ENCODE measurements around the gene ARID5B.

Gene ARID5B

DNA sequence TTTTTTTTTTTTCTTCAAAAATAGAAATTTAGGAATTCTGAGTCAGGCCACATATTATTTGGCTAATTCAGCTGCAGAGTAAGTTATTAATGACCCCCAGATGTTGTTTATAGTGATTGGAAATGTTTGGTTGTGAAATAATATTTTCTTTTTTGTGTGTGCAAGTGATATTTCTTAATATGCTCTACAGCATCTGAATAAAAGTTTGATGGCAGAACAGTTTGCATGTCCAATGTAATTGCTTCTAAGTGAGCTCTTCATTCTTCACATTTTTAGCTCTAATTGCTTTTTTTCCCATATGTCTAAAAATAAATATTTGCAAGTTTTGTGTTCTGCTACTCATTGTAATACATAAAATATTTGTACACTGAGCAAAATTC, 116.0 kb downstream of the ARID5B start:
- TF ChIP-seq, protein P1, sequence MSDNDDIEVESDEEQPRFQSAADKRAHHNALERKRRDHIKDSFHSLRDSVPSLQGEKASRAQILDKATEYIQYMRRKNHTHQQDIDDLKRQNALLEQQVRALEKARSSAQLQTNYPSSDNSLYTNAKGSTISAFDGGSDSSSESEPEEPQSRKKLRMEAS (IDR thresholded peaks at IDR 0.05; ENCODE audit: low read depth, low read length): no peak
- TF ChIP-seq, protein P2, sequence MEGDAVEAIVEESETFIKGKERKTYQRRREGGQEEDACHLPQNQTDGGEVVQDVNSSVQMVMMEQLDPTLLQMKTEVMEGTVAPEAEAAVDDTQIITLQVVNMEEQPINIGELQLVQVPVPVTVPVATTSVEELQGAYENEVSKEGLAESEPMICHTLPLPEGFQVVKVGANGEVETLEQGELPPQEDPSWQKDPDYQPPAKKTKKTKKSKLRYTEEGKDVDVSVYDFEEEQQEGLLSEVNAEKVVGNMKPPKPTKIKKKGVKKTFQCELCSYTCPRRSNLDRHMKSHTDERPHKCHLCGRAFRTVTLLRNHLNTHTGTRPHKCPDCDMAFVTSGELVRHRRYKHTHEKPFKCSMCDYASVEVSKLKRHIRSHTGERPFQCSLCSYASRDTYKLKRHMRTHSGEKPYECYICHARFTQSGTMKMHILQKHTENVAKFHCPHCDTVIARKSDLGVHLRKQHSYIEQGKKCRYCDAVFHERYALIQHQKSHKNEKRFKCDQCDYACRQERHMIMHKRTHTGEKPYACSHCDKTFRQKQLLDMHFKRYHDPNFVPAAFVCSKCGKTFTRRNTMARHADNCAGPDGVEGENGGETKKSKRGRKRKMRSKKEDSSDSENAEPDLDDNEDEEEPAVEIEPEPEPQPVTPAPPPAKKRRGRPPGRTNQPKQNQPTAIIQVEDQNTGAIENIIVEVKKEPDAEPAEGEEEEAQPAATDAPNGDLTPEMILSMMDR (IDR thresholded peaks at IDR 0.05; ENCODE audit: low read depth, low read length): no peak
- no peak for TF ChIP-seq POLR2A (IDR thresholded peaks at IDR 0.05; ENCODE audit: extremely low read depth, insufficient read length)
- no peak for DNase-seq (ENCODE audit: low read depth)
- no peak overlapping the region for H3K4me3 ChIP-seq (ENCODE audit: low read depth, low read length)

DNA sequence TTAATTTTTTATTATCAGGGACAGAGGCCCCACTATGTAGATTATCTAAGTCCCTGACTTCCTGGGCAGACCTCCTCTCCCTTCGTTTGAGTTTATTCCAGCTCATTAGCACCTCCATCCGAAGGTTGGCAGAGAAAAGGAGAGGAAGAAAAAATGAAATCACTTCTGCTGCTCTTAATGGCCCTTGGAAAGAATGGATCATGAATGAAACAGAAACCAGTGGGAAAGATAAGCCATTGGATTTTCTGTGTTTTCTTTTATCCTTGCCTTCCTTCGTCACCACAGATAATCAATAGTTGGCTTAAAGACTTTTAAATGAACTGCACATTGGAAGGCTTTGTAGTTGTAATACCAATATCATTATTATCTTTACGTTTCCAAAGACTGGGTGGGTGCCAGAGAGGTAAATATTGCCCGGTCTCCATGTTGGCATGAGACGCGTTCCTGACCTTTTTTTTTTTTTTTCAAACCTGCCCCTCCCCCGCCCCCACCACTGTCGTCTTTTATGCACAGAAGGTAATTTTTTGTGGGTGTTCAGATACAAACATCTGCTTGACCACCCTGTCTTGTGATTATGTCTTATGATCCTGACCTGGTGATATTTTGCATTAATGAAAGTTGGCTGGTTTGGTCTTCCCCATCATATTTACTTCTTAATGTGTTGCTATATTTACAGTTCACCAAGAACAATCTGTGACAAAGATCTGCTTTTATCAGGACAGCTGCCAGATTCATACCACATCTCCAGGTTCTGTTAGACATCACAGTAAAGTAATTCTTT, 116.8 kb downstream of the ARID5B start:
- TF ChIP-seq, protein P2 (IDR thresholded peaks at IDR 0.05; ENCODE audit: low read depth, low read length): no peak
- TF ChIP-seq, protein P1 (IDR thresholded peaks at IDR 0.05; ENCODE audit: low read depth, low read length): no peak
- TF ChIP-seq POLR2A (IDR thresholded peaks at IDR 0.05; ENCODE audit: extremely low read depth, insufficient read length) (no peak), MYC (IDR thresholded peaks at IDR 0.05; ENCODE audit: low read depth, low read length) (no peak)
- DNase-seq (ENCODE audit: low read depth): no peak
- no peak overlapping the region for H3K4me3 ChIP-seq (ENCODE audit: low read depth, low read length)

DNA sequence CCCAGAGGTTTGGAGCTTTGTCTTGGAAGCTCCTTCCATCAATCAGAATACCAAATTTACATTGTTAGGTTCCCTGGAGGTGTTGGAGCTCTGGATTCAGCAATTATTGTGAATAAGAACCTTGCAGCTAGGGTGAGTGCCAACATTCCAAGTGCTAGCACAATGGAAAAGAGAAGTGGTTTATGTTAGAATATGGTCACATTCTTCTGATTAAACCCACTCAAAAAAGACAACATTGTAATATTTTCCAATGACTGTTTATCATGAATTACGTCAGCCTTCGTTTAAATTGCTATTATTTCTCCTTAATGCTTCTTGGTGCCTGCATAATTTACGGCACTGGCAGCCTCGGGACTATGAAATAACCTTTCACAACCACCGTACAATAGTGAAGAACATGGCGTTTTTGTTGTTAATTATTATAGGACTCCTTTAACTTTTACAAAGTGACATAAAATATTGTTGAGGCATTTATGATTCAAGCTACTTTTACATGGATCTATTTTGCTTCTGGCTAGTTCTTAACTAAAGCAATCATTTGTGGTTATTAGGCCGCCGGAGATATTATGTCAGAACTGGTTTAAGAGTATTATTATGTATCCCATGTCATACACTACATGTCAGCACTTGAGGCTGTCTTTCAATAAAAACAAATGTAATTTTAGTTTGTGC, 117.7 kb downstream of the ARID5B start:
- TF ChIP-seq, protein P1 (IDR thresholded peaks at IDR 0.05; ENCODE audit: low read depth, low read length): no peak
- TF ChIP-seq MYC (IDR thresholded peaks at IDR 0.05; ENCODE audit: low read depth, low read length): no peak
- TF ChIP-seq, protein P2 (IDR thresholded peaks at IDR 0.05; ENCODE audit: low read depth, low read length): no peak
- no peak for TF ChIP-seq POLR2A (IDR thresholded peaks at IDR 0.05; ENCODE audit: extremely low read depth, insufficient read length)
- no peak for DNase-seq (ENCODE audit: low read depth)
- H3K4me3 ChIP-seq (ENCODE audit: low read depth, low read length): no peak overlapping the region

DNA sequence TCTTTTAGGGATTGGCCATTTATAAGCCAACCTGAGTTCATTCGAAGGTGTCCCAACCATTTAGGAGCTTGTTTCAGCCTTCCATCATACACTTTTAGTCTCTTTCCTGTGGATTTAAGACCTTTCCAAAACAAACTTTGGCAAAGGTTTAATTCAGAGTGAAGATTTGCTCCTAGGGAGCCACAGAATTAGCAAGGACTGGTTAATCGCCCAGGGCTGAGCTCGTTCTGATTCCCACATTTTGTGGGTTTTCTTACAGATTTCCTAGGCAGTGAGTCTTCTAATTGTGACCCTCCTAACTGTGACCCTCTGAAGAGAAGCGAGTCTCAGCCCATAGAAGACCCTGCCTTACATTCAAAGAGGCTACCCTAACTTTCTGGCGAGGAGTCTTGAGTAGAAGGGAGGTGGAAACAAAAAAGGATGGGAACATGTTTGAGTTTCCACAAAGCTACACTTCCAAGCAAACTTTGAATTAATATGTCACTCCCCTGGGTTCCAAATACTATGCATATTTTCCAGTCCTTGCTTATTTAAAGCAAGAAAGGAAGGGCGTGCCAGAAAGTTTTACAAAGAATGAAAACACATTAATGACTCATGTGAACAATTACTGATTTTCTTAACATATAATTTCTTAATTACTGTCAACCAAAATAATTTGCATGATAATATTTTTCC, 118.3 kb downstream of the ARID5B start:
- TF ChIP-seq POLR2A (IDR thresholded peaks at IDR 0.05; ENCODE audit: extremely low read depth, insufficient read length) (no peak), MYC (IDR thresholded peaks at IDR 0.05; ENCODE audit: low read depth, low read length) (no peak)
- TF ChIP-seq, protein P1 (IDR thresholded peaks at IDR 0.05; ENCODE audit: low read depth, low read length): no peak
- TF ChIP-seq, protein P2 (IDR thresholded peaks at IDR 0.05; ENCODE audit: low read depth, low read length): no peak
- no peak for DNase-seq (ENCODE audit: low read depth)
- H3K4me3 ChIP-seq (ENCODE audit: low read depth, low read length): no peak overlapping the region

DNA sequence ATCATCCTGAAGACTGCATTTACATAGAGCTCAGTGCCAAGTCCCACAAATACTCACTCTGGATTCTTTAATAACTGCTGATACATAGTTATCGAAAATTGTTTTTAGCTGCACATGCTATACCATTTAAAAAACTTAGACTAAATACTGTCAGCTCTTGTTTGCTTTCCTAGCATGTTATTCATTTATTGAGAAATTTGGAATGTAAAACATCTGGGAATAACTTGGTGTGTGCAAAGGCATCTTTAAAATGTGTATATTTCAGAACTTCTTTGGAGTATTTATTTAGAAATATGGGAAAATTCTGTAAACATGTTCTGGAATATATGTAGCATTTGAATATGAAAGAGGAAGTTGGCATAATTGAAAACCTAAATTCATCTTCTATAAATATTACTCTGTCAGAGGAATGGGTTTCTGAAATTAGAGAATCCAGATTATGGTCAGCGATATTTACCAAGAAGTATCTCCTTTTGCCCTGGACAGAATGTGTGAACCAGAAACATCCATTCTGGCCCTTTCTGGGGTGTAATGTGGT, 119.7 kb downstream of the ARID5B start:
- H3K4me3 ChIP-seq (ENCODE audit: low read depth, low read length): no peak overlapping the region
- TF ChIP-seq, protein P1 (IDR thresholded peaks at IDR 0.05; ENCODE audit: low read depth, low read length): no peak
- TF ChIP-seq POLR2A (IDR thresholded peaks at IDR 0.05; ENCODE audit: extremely low read depth, insufficient read length): no peak
- TF ChIP-seq, protein P2 (IDR thresholded peaks at IDR 0.05; ENCODE audit: low read depth, low read length): no peak
- TF ChIP-seq MYC (IDR thresholded peaks at IDR 0.05; ENCODE audit: low read depth, low read length): no peak
- no peak for DNase-seq (ENCODE audit: low read depth)
